Trophoblast cell (in vitro differentiated cells and primary cell): ENCODE results near the gene TRPC6.

Source experiments
- DNase-seq, 2 donors: peaks; one replicate each; pipeline ENCODE4 v3.0.0-alpha.2; 2016
- H2AFZ ChIP-seq: 2 replicates; pipeline ENCODE4 v1.6.1; 2013; ENCODE audit warnings: low read length, moderate library complexity, mild to moderate bottlenecking; ENCODE audit not compliant: insufficient read depth, poor library complexity
- H2AK5ac ChIP-seq: 2 replicates; pipeline ENCODE4 v1.6.1; 2013; ENCODE audit warnings: mild to moderate bottlenecking, low read length
- H2BK120ac ChIP-seq: 2 replicates; pipeline ENCODE4 v1.6.1; 2013; ENCODE audit warnings: low read length, mild to moderate bottlenecking, moderate library complexity; ENCODE audit not compliant: insufficient read depth, poor library complexity
- H2BK12ac ChIP-seq: 2 replicates; pipeline ENCODE4 v1.6.1; 2013; ENCODE audit warnings: mild to moderate bottlenecking, low read length, moderate library complexity
- H2BK5ac ChIP-seq: 2 replicates; pipeline ENCODE4 v1.6.1; 2013; ENCODE audit warnings: low read length, low read depth, moderate library complexity, mild to moderate bottlenecking; ENCODE audit not compliant: poor library complexity
- H3K14ac ChIP-seq: 2 replicates; pipeline ENCODE4 v1.6.1; 2013; ENCODE audit warnings: mild to moderate bottlenecking, low read length
- H3K18ac ChIP-seq: 2 replicates; pipeline ENCODE4 v1.6.1; 2013; ENCODE audit warnings: mild to moderate bottlenecking, low read length
- H3K23ac ChIP-seq: 2 replicates; pipeline ENCODE4 v1.6.1; 2013; ENCODE audit warnings: low read length
- H3K27ac ChIP-seq: 2 replicates; pipeline ENCODE4 v1.5.1; 2013; ENCODE audit warnings: low read depth, mild to moderate bottlenecking, inconsistent platforms, low read length, moderate library complexity
- H3K27me3 ChIP-seq: 2 replicates; pipeline ENCODE4 v1.6.1; 2013; ENCODE audit warnings: inconsistent platforms, mild to moderate bottlenecking, low read length, moderate library complexity; ENCODE audit not compliant: insufficient read depth
- H3K36me3 ChIP-seq, 2 experiments: 1 replicate in 1 of 2; 2 replicates in 1 of 2; pipeline ENCODE4 v1.6.1; 2013; ENCODE audit warnings: low read length in 2 of 2, mild to moderate bottlenecking in 2 of 2, moderate library complexity in 1 of 2; ENCODE audit not compliant: insufficient read depth in 2 of 2, control insufficient read depth in 1 of 2
- H3K4ac ChIP-seq: 2 replicates; pipeline ENCODE4 v1.6.1; 2013; ENCODE audit warnings: low read depth, mild to moderate bottlenecking, low read length, moderate library complexity
- H3K4me1 ChIP-seq, 2 experiments: 1 replicate in 1 of 2; 2 replicates in 1 of 2; pipeline ENCODE4 v1.6.1; 2013; ENCODE audit warnings: low read length in 2 of 2, mild to moderate bottlenecking in 2 of 2, moderate library complexity in 1 of 2; ENCODE audit not compliant: insufficient read depth in 2 of 2, control insufficient read depth in 1 of 2
- H3K4me2 ChIP-seq: 2 replicates; pipeline ENCODE4 v1.6.1; 2013; ENCODE audit warnings: inconsistent platforms, mild to moderate bottlenecking, low read length, moderate library complexity
- H3K4me3 ChIP-seq: 2 replicates; pipeline ENCODE4 v1.5.1; 2013; ENCODE audit warnings: mild to moderate bottlenecking, low read depth, low read length, inconsistent platforms
- H3K79me1 ChIP-seq: one replicate; pipeline ENCODE4 v1.6.1; 2013; ENCODE audit warnings: low read length
- H3K79me2 ChIP-seq: 2 replicates; pipeline ENCODE4 v1.6.1; 2013; ENCODE audit warnings: low read length, mild to moderate bottlenecking; ENCODE audit not compliant: control insufficient read depth, insufficient read depth, poor library complexity
- H3K9ac ChIP-seq: 2 replicates; pipeline ENCODE4 v1.6.1; 2013; ENCODE audit warnings: mild to moderate bottlenecking, low read length
- H3K9me3 ChIP-seq: 2 replicates; pipeline ENCODE4 v1.6.1; 2013; ENCODE audit warnings: low read depth, mild to moderate bottlenecking, control low read depth, inconsistent platforms, low read length; ENCODE audit not compliant: insufficient read depth
- H4K12ac ChIP-seq: 2 replicates; pipeline ENCODE4 v1.6.1; 2013; ENCODE audit warnings: low read depth, mild to moderate bottlenecking, low read length, moderate library complexity
- H4K8ac ChIP-seq: 2 replicates; pipeline ENCODE4 v1.6.1; 2013; ENCODE audit warnings: low read depth, mild to moderate bottlenecking, low read length, moderate library complexity
- H4K91ac ChIP-seq: one replicate; pipeline ENCODE4 v1.6.1; 2013; ENCODE audit warnings: low read depth, mild to moderate bottlenecking, low read length, moderate library complexity
- WGBS: extraction: QIAGEN DNeasy Blood & Tissue Kit; methylation state at CpG from one replicate; pipeline ENCODE4 v1.1.7; 2013; ENCODE audit warnings: missing lambda C conversion rate; ENCODE audit not compliant: insufficient read length, insufficient coverage; ENCODE audit errors: extremely low coverage; 5-methylcytosine and 5-hydroxymethylcytosine counted together

Gene TRPC6

DNA sequence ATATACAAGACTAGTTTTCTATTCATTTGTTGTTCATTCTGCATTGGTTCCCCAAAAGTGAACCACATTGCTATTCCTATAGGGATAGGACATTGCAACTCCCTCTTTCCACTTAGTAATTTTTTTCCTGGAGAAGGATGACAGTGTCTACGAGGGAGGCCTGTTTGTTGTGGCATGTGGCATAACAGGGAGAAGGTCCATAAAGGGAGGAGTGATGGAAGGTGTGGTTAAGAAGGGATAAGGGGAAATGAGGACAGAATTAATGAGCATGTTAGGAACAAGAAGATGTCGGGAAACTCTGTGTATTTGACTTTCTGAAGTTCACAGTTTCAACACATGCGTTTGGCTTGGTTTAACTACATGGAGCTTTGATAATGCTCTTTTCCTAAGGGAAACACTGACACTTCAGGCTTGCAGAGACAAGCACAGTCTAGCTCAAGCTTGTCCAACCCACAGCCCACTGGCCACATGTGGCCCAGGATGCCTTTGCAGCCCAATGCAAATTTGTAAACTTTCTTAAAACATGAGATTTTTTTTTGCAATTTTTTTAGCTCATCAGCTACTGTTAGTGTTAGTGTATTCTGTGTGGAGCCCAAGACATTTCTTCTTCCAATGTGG is 149.7 kb downstream of the TRPC6 start:
- Histone ChIP-seq H3K9me3 (no peaks in the 10 kb centered on the region), H2AFZ (no peak overlapping the region), H4K91ac (no peak overlapping the region), H3K4me3 (no peak overlapping the region), H3K9ac (no peak overlapping the region), H2BK5ac (no peak overlapping the region), H3K14ac (no peak overlapping the region), H2BK12ac (no peak overlapping the region), H4K8ac (no peak overlapping the region), H3K4me2 (no peak overlapping the region), H3K4me1 (peaks cover 8 to 12% of the 10 kb centered on the region in 2 experiments), H3K79me1 (peaks cover 2% of the 10 kb centered on the region), H4K12ac (no peak overlapping the region), H2AK5ac (no peak overlapping the region), H3K4ac (no peak overlapping the region), H3K79me2 (no peaks in the 10 kb centered on the region), H3K36me3 (no peaks in the 10 kb centered on the region), H3K18ac (no peak overlapping the region), H3K27me3 (no peaks in the 10 kb centered on the region), H2BK120ac (no peak overlapping the region), H3K23ac (no peak overlapping the region), H3K27ac (no peak overlapping the region)
- DNase-seq, result no peak
- no CpG with 5 or more reads among the region's 3 CpGs for WGBS

DNA sequence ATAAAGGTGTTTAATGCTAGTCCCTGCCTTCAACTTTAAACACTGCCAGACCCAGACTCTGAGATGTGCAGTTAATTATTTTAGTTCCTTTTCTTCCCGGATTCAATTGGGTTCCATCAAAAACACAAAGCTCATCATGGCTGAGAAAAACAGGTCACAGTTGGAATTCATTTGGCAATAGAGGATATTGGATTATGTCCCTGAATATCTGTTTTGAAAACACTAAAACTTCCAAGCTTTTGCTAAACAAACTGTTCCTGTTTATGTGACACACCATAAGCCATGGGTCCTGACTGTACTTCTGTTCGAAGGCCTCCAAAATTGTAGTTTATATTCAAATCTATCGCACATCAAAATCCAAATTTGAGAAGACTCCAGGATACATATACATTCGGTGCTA is 150.7 kb downstream of the TRPC6 start:
- Histone ChIP-seq H2AFZ (no peak overlapping the region), H2BK5ac (no peak overlapping the region), H4K8ac (no peak overlapping the region), H4K91ac (no peak overlapping the region), H3K4me1 (peaks cover 10 to 12% of the 10 kb centered on the region in 2 experiments), H3K79me1 (peaks cover 2% of the 10 kb centered on the region), H3K14ac (no peak overlapping the region), H2AK5ac (no peak overlapping the region), H3K4me2 (no peak overlapping the region), H3K79me2 (no peaks in the 10 kb centered on the region), H3K27me3 (no peaks in the 10 kb centered on the region), H2BK12ac (no peak overlapping the region), H4K12ac (no peak overlapping the region), H3K18ac (no peak overlapping the region), H3K23ac (no peak overlapping the region), H3K4ac (no peak overlapping the region), H3K27ac (no peak overlapping the region), H3K36me3 (no peaks in the 10 kb centered on the region), H3K9me3 (no peaks in the 10 kb centered on the region), H3K4me3 (no peak overlapping the region), H2BK120ac (no peak overlapping the region), H3K9ac (no peak overlapping the region)
- no peak for DNase-seq
- no CpG with 5 or more reads among the region's 4 CpGs for WGBS

DNA sequence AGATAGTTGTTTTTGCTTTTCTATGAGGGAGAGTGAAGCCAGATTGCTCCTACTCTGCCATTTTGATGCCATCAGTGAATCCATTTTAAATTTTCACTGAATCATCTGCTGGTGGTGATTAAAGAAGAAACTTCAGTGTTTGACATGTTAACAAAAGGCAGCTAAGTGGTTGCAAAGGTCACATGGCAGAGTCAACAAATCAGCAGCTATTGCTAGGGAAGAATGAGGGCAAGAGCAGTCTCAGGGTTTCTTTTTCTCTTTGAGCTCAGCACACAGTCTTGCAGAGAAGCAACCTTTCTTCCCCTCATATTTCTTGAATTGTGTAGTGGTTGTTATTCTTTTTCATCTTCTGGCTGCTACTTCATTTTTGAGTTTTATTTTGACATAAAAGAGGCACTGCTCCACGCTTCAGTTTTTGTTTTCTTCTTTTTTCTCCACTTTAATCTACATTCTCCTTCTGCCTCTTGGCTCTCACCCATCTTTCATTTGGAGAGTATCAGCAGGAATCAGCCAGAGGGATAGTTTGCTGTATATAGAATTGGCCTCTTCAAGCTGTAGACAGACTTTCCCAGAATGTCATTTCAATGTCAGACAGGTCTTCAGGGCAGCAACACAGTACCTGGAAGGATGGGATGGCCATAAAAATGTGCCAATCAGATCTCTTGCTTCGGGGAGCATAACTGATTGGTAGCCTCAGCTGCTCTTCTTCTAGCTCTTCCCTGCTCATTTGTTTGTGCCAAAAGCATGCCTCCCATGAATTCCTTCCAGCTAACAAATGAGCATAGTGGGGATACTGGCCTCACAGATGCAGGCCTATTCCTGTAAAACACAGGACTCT is 153.9 kb downstream of the TRPC6 start:
- Histone ChIP-seq H2AK5ac (no peak overlapping the region), H4K8ac (no peak overlapping the region), H3K4ac (no peak overlapping the region), H3K27me3 (no peaks in the 10 kb centered on the region), H3K4me1 (peaks cover 10 to 12% of the 10 kb centered on the region in 2 experiments), H3K14ac (no peak overlapping the region), H2BK12ac (peak overlapping the region; percentile 16), H2AFZ (no peak overlapping the region), H3K23ac (no peak overlapping the region), H3K27ac (no peak overlapping the region), H4K12ac (no peak overlapping the region), H3K4me3 (no peak overlapping the region), H3K9ac (no peak overlapping the region), H3K36me3 (no peaks in the 10 kb centered on the region), H3K79me2 (no peaks in the 10 kb centered on the region), H2BK120ac (no peak overlapping the region), H4K91ac (no peak overlapping the region), H2BK5ac (no peak overlapping the region), H3K4me2 (no peak overlapping the region), H3K18ac (no peak overlapping the region), H3K9me3 (no peaks in the 10 kb centered on the region), H3K79me1 (peaks cover 2% of the 10 kb centered on the region)
- no CpG with 5 or more reads among the region's 2 CpGs for WGBS
- no peak for DNase-seq

DNA sequence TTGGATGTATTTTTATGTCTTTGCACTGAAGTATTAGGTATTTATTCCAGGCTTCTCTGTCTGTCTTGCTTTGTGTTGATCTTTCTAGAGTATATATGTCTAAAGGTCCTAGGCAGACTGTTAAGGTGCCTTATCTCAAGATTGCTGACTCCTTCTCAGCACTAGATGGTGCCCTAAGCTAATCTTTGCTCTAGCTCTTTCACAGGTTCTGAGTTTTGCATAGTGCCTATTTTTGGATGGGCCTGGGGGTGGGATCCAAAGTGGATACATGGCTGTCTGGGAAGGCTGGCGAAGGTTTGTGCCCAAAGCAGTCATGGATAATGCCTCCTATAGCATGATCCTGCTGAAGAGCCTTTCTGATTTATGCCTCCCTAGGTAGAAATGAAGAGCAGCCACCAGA is 154.9 kb downstream of the TRPC6 start:
- Histone ChIP-seq H3K18ac (no peak overlapping the region), H4K8ac (no peak overlapping the region), H2AK5ac (no peak overlapping the region), H2BK120ac (no peak overlapping the region), H3K9ac (no peak overlapping the region), H3K14ac (no peak overlapping the region), H3K4ac (no peak overlapping the region), H3K23ac (no peak overlapping the region), H4K12ac (no peak overlapping the region), H3K4me1 (peaks cover 10 to 12% of the 10 kb centered on the region in 2 experiments), H2BK5ac (no peak overlapping the region), H2AFZ (no peak overlapping the region), H3K36me3 (no peaks in the 10 kb centered on the region), H3K79me2 (no peaks in the 10 kb centered on the region), H3K4me3 (no peak overlapping the region), H3K4me2 (peak overlapping the region; percentile 2), H2BK12ac (no peak overlapping the region), H3K9me3 (no peaks in the 10 kb centered on the region), H3K27ac (no peak overlapping the region), H3K27me3 (no peaks in the 10 kb centered on the region), H4K91ac (no peak overlapping the region), H3K79me1 (peaks cover 2% of the 10 kb centered on the region)
- WGBS, result no CpG with 5 or more reads among the region's 1 CpG
- DNase-seq, result peak in 1 of 2 donors; percentile 39
